MM.1S (cell line): Measurements from ENCODE around the gene GAREM1.

Source experiments
- DNase-seq: peaks from one replicate; pipeline ENCODE4 v3.0.0-alpha.2; 2015
- H2AFZ ChIP-seq: fragments of 300-600 bp; sonication (generic); 2 replicates; pipeline ENCODE4 v1.6.0; 2016; ENCODE audit warnings: antibody characterized with exemption, low read length
- H3F3A ChIP-seq: fragments of 300-600 bp; sonication (generic); 2 replicates; pipeline ENCODE4 v1.6.1; 2016; ENCODE audit warnings: mild to moderate bottlenecking, antibody characterized with exemption, low read length, moderate library complexity, mixed read lengths; ENCODE audit not compliant: insufficient read depth
- H3K27ac ChIP-seq: fragments of 300-600 bp; sonication (generic); 2 replicates; pipeline ENCODE4 v1.5.1; 2016; ENCODE audit warnings: mild to moderate bottlenecking, low read length
- H3K27me3 ChIP-seq: fragments of 300-600 bp; sonication (generic); replicated peaks from 2 replicates; pipeline ENCODE4 v1.6.0; 2016; ENCODE audit warnings: low read length; ENCODE audit not compliant: insufficient read depth
- H3K36me3 ChIP-seq: fragments of 300-600 bp; sonication (generic); replicated peaks from 2 replicates; pipeline ENCODE4 v1.6.1; 2016; ENCODE audit warnings: mild to moderate bottlenecking, low read length, mixed read lengths; ENCODE audit not compliant: insufficient read depth
- H3K4me1 ChIP-seq: fragments of 300-600 bp; sonication (generic); 2 replicates; pipeline ENCODE4 v1.6.1; 2016; ENCODE audit warnings: low read length, mixed read lengths
- H3K4me2 ChIP-seq: fragments of 300-600 bp; sonication (generic); 2 replicates; pipeline ENCODE4 v1.6.0; 2016; ENCODE audit warnings: low read depth, low read length
- H3K4me3 ChIP-seq: fragments of 300-600 bp; sonication (generic); 2 replicates; pipeline ENCODE4 v1.5.1; 2016; ENCODE audit warnings: low read length, mixed read lengths
- H3K79me2 ChIP-seq: fragments of 300-600 bp; sonication (generic); 2 replicates; pipeline ENCODE4 v1.6.1; 2016; ENCODE audit warnings: mixed run types, low read length, mixed read lengths
- H3K9ac ChIP-seq: fragments of 300-600 bp; sonication (generic); 2 replicates; pipeline ENCODE4 v1.6.1; 2016; ENCODE audit warnings: low read length, mixed read lengths
- H3K9me2 ChIP-seq: fragments of 300-600 bp; sonication (generic); replicated peaks from 2 replicates; pipeline ENCODE4 v1.6.1; 2016; ENCODE audit warnings: mild to moderate bottlenecking, low read length, mixed read lengths; ENCODE audit not compliant: insufficient read depth
- H3K9me3 ChIP-seq: fragments of 300-600 bp; sonication (generic); replicated peaks from 2 replicates; pipeline ENCODE4 v1.6.1; 2016; ENCODE audit warnings: mild to moderate bottlenecking, low read length, mixed read lengths; ENCODE audit not compliant: insufficient read depth
- H4K20me1 ChIP-seq: fragments of 300-600 bp; sonication (generic); 2 replicates; pipeline ENCODE4 v1.6.1; 2016; ENCODE audit warnings: mild to moderate bottlenecking, low read length, moderate library complexity, mixed read lengths; ENCODE audit not compliant: insufficient read depth
- EZH2 ChIP-seq: fragments of 300-600 bp; sonication (generic); optimal IDR thresholded peaks from 2 replicates; pipeline ENCODE3; 2017; ENCODE audit warnings: low read depth, mild to moderate bottlenecking, antibody characterized with exemption, low read length, mixed read lengths
- EZH2phosphoT487 ChIP-seq: fragments of 300-600 bp; sonication (generic); IDR thresholded peaks from 2 replicates; pipeline ENCODE4 v1.6.1; 2018; ENCODE audit warnings: antibody characterized with exemption, low read length
- TF ChIP-seq, protein P1 (sequence below): fragments of 300-600 bp; sonication (generic); IDR thresholded peaks from 2 replicates; pipeline ENCODE4 v1.5.1; 2016; ENCODE audit warnings: antibody characterized with exemption, low read length, mixed read lengths

Gene GAREM1

DNA sequence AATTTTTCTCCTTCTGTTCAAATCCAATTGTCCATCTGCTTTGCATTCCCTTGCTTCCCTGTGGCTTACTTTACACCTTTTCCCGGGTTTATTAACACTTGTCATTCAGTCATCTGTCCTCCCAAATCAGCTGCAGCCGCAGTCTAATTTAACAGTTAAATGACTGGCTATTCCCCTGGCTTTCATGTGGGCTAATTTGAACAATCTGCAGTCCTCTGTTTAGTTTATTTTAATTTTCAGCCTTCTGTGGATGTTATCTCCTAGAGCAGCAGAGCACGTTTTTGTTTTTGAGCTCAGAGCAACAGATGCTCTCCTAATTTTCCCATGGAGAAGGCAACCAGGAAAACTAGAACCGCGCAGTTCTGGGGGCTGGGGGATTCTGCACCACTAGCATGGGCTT is 225.8 kb downstream of the GAREM1 start:
- H3K36me3 ChIP-seq: no peaks in the 10 kb centered on the region
- H3K27ac ChIP-seq: no peak overlapping the region
- no peak overlapping the region for H3K4me2 ChIP-seq
- no peaks in the 10 kb centered on the region for H4K20me1 ChIP-seq
- no peak overlapping the region for H3K9ac ChIP-seq
- no peak overlapping the region for H3K4me3 ChIP-seq
- H3K79me2 ChIP-seq: no peaks in the 10 kb centered on the region
- H3K9me3 ChIP-seq: no peaks in the 10 kb centered on the region
- no peaks in the 10 kb centered on the region for H3K4me1 ChIP-seq
- H2AFZ ChIP-seq: no peak overlapping the region
- no peaks in the 10 kb centered on the region for H3K9me2 ChIP-seq
- H3F3A ChIP-seq: no peaks in the 10 kb centered on the region
- no peaks in the 10 kb centered on the region for H3K27me3 ChIP-seq
- TF ChIP-seq, protein P1, sequence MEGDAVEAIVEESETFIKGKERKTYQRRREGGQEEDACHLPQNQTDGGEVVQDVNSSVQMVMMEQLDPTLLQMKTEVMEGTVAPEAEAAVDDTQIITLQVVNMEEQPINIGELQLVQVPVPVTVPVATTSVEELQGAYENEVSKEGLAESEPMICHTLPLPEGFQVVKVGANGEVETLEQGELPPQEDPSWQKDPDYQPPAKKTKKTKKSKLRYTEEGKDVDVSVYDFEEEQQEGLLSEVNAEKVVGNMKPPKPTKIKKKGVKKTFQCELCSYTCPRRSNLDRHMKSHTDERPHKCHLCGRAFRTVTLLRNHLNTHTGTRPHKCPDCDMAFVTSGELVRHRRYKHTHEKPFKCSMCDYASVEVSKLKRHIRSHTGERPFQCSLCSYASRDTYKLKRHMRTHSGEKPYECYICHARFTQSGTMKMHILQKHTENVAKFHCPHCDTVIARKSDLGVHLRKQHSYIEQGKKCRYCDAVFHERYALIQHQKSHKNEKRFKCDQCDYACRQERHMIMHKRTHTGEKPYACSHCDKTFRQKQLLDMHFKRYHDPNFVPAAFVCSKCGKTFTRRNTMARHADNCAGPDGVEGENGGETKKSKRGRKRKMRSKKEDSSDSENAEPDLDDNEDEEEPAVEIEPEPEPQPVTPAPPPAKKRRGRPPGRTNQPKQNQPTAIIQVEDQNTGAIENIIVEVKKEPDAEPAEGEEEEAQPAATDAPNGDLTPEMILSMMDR: no peak
- TF ChIP-seq EZH2phosphoT487 (no peak), EZH2 (no peak)
- DNase-seq: no peak

DNA sequence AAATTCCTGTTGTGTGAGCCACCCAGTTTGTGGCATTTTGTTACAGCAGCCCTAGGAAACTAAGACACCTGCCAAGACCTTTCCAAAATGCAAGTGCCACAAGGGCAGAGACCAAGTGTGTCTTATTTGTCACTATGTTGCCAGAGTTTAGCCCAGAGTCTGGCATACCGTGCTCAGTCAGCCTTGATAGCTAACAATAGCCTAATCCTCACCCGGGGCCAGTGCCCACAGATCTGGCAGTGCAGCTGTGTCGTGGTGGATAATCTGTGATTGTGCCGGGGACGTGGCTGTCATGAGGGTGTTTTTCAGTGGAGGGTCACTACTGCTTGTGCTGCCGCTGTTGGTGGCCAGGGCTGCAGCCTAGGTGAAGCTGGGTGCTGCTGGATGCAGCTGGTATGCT is 227.3 kb downstream of the GAREM1 start:
- TF ChIP-seq, protein P1: no peak
- TF ChIP-seq EZH2phosphoT487 (no peak), EZH2 (no peak)
- Histone ChIP-seq H3K9ac (no peak overlapping the region), H3K4me3 (no peak overlapping the region), H3F3A (no peaks in the 10 kb centered on the region), H3K27me3 (no peaks in the 10 kb centered on the region), H3K79me2 (no peaks in the 10 kb centered on the region), H3K9me2 (no peaks in the 10 kb centered on the region), H4K20me1 (no peaks in the 10 kb centered on the region), H2AFZ (no peak overlapping the region), H3K36me3 (no peaks in the 10 kb centered on the region), H3K9me3 (no peaks in the 10 kb centered on the region), H3K27ac (no peak overlapping the region), H3K4me1 (no peaks in the 10 kb centered on the region), H3K4me2 (no peak overlapping the region)
- no peak for DNase-seq

DNA sequence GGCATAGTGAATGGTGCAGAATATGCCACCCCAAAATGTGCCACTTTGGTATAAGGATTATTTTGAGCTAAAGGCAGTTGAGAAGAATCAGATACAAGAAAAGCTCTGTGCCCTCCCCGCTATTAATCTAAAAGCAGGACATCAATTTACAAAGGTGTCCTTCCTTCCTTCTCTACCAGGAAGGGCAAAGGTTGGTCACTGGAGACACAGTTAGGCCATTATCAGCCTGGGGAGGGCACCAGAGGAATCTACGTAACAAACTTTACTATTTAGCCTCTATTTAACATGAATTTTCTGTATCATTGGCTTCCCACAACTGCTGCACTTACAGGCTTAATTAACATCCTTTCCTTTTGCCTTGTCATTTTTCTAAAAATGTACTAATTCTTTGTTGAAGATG is 228.3 kb downstream of the GAREM1 start:
- no peak overlapping the region for H3K9ac ChIP-seq
- no peak overlapping the region for H3K4me3 ChIP-seq
- H3K27me3 ChIP-seq: no peaks in the 10 kb centered on the region
- H3K9me3 ChIP-seq: no peaks in the 10 kb centered on the region
- no peak overlapping the region for H3K27ac ChIP-seq
- no peak overlapping the region for H3K4me2 ChIP-seq
- DNase-seq: no peak
- H3K36me3 ChIP-seq: no peaks in the 10 kb centered on the region
- H3K79me2 ChIP-seq: no peaks in the 10 kb centered on the region
- no peaks in the 10 kb centered on the region for H4K20me1 ChIP-seq
- H3K4me1 ChIP-seq: no peaks in the 10 kb centered on the region
- TF ChIP-seq, protein P1: no peak
- TF ChIP-seq EZH2phosphoT487: no peak
- TF ChIP-seq EZH2: no peak
- H3K9me2 ChIP-seq: no peaks in the 10 kb centered on the region
- no peak overlapping the region for H2AFZ ChIP-seq
- H3F3A ChIP-seq: no peaks in the 10 kb centered on the region
